Astrocyte (in vitro differentiated cells and primary cell): Measurements from ENCODE around the gene ADAMTS17. TPM values are rescaled to one million over a fixed set of nuclear protein-coding genes. Genes with fewer than 3 reads are reported as not detected.

Source experiments
- DNase-seq: peaks from one replicate; pipeline ENCODE4 v3.0.0-alpha.2; 2010; ENCODE audit warnings: low read depth
- FAIRE-seq: peaks from 2 replicates; lab custom pipeline; 2011; peaks lifted over from hg19 to GRCh38; lab: Jason Lieb, UNC
- H2AFZ ChIP-seq: 2 replicates; pipeline ENCODE4 v1.6.0; 2012; ENCODE audit warnings: low read depth, low read length, inconsistent platforms
- H3K27ac ChIP-seq: 2 replicates; pipeline ENCODE4 v1.5.1; 2011; ENCODE audit warnings: low read depth, low read length, inconsistent platforms
- H3K27me3 ChIP-seq: 2 replicates; pipeline ENCODE4 v1.6.0; 2011; ENCODE audit warnings: low read length, inconsistent platforms; ENCODE audit not compliant: insufficient read depth
- H3K36me3 ChIP-seq: 2 replicates; pipeline ENCODE4 v1.5.1; 2011; ENCODE audit warnings: low read length, inconsistent platforms; ENCODE audit not compliant: insufficient read depth
- H3K4me1 ChIP-seq: 2 replicates; pipeline ENCODE4 v1.5.1; 2011; ENCODE audit warnings: low read length, inconsistent platforms; ENCODE audit not compliant: insufficient read depth
- H3K4me2 ChIP-seq: 2 replicates; pipeline ENCODE4 v1.6.0; 2012; ENCODE audit warnings: low read length, inconsistent platforms
- H3K4me3 ChIP-seq: 2 replicates; pipeline ENCODE4 v1.5.1; 2011; ENCODE audit warnings: low read depth, mild to moderate bottlenecking, low read length, inconsistent platforms; ENCODE audit not compliant: insufficient read depth
- H3K79me2 ChIP-seq: 2 replicates; pipeline ENCODE4 v1.6.0; 2012; ENCODE audit warnings: mild to moderate bottlenecking, low read length, inconsistent platforms; ENCODE audit not compliant: insufficient read depth
- H3K9ac ChIP-seq: 2 replicates; pipeline ENCODE4 v1.6.0; 2012; ENCODE audit warnings: mild to moderate bottlenecking, low read length, inconsistent platforms
- H3K9me3 ChIP-seq: 2 replicates; pipeline ENCODE4 v1.5.1; 2012; ENCODE audit warnings: low read depth, mild to moderate bottlenecking, low read length, inconsistent platforms; ENCODE audit not compliant: insufficient read depth
- H4K20me1 ChIP-seq: 2 replicates; pipeline ENCODE4 v1.6.0; 2012; ENCODE audit warnings: low read length, inconsistent platforms; ENCODE audit not compliant: insufficient read depth
- H3K27ac Mint-ChIP-seq: one replicate; pipeline ENCODE4 v1.8.0; 2021; ENCODE audit warnings: mild to moderate bottlenecking, mixed read lengths; ENCODE audit not compliant: unreplicated experiment
- H3K27me3 Mint-ChIP-seq: one replicate; pipeline ENCODE4 v1.8.0; 2021; ENCODE audit warnings: low read depth, mixed read lengths; ENCODE audit not compliant: unreplicated experiment
- H3K36me3 Mint-ChIP-seq: one replicate; pipeline ENCODE4 v1.8.0; 2021; ENCODE audit warnings: low read depth, mixed read lengths; ENCODE audit not compliant: unreplicated experiment
- H3K4me1 Mint-ChIP-seq: one replicate; pipeline ENCODE4 v1.8.0; 2021; ENCODE audit warnings: low read depth, mixed read lengths; ENCODE audit not compliant: unreplicated experiment
- H3K4me3 Mint-ChIP-seq: one replicate; pipeline ENCODE4 v1.8.0; 2021; ENCODE audit warnings: mild to moderate bottlenecking, moderate library complexity, mixed read lengths; ENCODE audit not compliant: unreplicated experiment
- H3K9me3 Mint-ChIP-seq: one replicate; pipeline ENCODE4 v1.8.0; 2021; ENCODE audit warnings: mild to moderate bottlenecking, mixed read lengths; ENCODE audit not compliant: unreplicated experiment
- CTCF ChIP-seq: IDR thresholded peaks from 2 replicates; pipeline ENCODE4 v1.5.1; 2011; ENCODE audit warnings: low read depth, mild to moderate bottlenecking, inconsistent platforms, low read length, moderate library complexity; ENCODE audit not compliant: insufficient read depth
- EZH2 ChIP-seq: IDR thresholded peaks from 2 replicates; pipeline ENCODE4 v1.6.1; 2012; ENCODE audit warnings: mild to moderate bottlenecking, low read length, inconsistent platforms; ENCODE audit not compliant: insufficient read depth
- total RNA-seq: library from RNA; stranded (reverse); gene quantifications from 2 replicates; pipeline ENCODE4 v1.2.1, GENCODE V29; 2021

Gene ADAMTS17
- total RNA-seq, 1 donor from 2014 or later = 0.27 TPM

DNA sequence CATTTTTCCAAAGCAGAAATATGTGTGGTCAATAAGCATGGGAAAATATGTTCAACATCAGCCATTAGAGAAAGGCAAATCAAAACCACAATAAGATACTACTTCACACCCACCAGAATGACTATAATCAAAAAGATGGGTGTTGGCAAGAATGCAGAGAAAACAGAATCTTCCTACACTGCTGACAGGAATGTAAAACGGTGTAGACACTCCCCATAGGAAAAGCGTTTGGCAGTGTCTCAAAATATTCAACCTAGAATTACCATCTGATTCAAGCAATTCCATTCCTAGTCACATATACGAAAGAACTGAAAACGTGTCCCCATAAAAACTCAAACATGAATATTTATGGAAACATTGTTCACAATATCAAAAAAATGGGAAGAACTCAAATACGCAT lies 123.3 kb downstream of the ADAMTS17 start:
- H3K27ac Mint-ChIP-seq = no peak overlapping the region
- H3K27me3 ChIP-seq = peaks cover 5% of the 10 kb centered on the region
- no peak for DNase-seq
- no peaks in the 10 kb centered on the region for H3K9me3 Mint-ChIP-seq
- no peaks in the 10 kb centered on the region for H3K9me3 ChIP-seq
- no peak overlapping the region for H3K27ac ChIP-seq
- FAIRE-seq = no peak
- H3K9ac ChIP-seq = no peak overlapping the region
- H4K20me1 ChIP-seq = no peaks in the 10 kb centered on the region
- no peak overlapping the region for H3K4me2 ChIP-seq
- H3K79me2 ChIP-seq = no peaks in the 10 kb centered on the region
- no peaks in the 10 kb centered on the region for H3K4me1 Mint-ChIP-seq
- TF ChIP-seq EZH2 = no peak
- TF ChIP-seq CTCF = no peak
- H3K36me3 Mint-ChIP-seq = no peaks in the 10 kb centered on the region
- H3K36me3 ChIP-seq = no peaks in the 10 kb centered on the region
- no peak overlapping the region for H3K4me3 ChIP-seq
- peaks cover 31% of the 10 kb centered on the region for H3K27me3 Mint-ChIP-seq
- no peaks in the 10 kb centered on the region for H3K4me1 ChIP-seq
- H3K4me3 Mint-ChIP-seq = no peak overlapping the region
- H2AFZ ChIP-seq = no peak overlapping the region

- no peak overlapping the region for H2AFZ ChIP-seq
- DNase-seq = no peak
- no peak overlapping the region for H3K4me3 Mint-ChIP-seq
- H3K27me3 ChIP-seq = peaks cover 2% of the 10 kb centered on the region
- TF ChIP-seq CTCF = no peak
- no peak for TF ChIP-seq EZH2
- H3K9me3 ChIP-seq = no peaks in the 10 kb centered on the region
- peaks cover 6% of the 10 kb centered on the region for H3K4me1 Mint-ChIP-seq
- H3K4me2 ChIP-seq = no peak overlapping the region
- H3K36me3 Mint-ChIP-seq = no peaks in the 10 kb centered on the region
- H3K9ac ChIP-seq = no peak overlapping the region
- H3K27ac ChIP-seq = no peak overlapping the region
- peaks cover 30% of the 10 kb centered on the region for H3K27me3 Mint-ChIP-seq
- no peaks in the 10 kb centered on the region for H4K20me1 ChIP-seq
- H3K4me3 ChIP-seq = no peak overlapping the region
- no peaks in the 10 kb centered on the region for H3K9me3 Mint-ChIP-seq
- no peaks in the 10 kb centered on the region for H3K36me3 ChIP-seq
- H3K79me2 ChIP-seq = no peaks in the 10 kb centered on the region
- no peak for FAIRE-seq
- no peaks in the 10 kb centered on the region for H3K4me1 ChIP-seq
- no peak overlapping the region for H3K27ac Mint-ChIP-seq
These were observed 125.6 kb downstream of the ADAMTS17 start for GRCh38 chr15:100216182-100216581.

DNA sequence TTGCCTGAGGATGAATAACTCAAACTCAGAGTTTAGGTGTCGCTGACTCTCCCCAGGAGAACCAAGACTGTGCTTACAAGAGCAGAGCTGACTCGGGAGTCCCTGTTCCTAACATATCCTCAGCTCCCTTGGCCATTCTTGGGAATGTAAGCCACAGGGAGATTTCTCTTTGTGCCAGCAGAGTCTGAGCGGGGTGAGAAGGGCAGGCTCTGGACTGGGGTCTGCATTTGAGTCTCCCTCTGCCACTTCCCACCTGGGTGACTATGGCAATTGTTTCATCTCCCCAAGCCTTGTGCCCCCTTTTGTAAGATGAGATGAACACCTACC lies 126.0 kb downstream of the ADAMTS17 start:
- Histone ChIP-seq H3K4me1 (no peaks in the 10 kb centered on the region), H3K36me3 (no peaks in the 10 kb centered on the region), H4K20me1 (no peaks in the 10 kb centered on the region), H2AFZ (no peak overlapping the region), H3K4me2 (no peak overlapping the region), H3K27ac (no peak overlapping the region), H3K79me2 (no peaks in the 10 kb centered on the region), H3K9me3 (no peaks in the 10 kb centered on the region), H3K9ac (no peak overlapping the region), H3K27me3 (peaks cover 2% of the 10 kb centered on the region), H3K4me3 (no peak overlapping the region)
- Mint-ChIP-seq H3K27me3 (peaks cover 30% of the 10 kb centered on the region), H3K36me3 (no peaks in the 10 kb centered on the region), H3K4me3 (no peak overlapping the region), H3K9me3 (no peaks in the 10 kb centered on the region), H3K27ac (no peak overlapping the region), H3K4me1 (peaks cover 6% of the 10 kb centered on the region)
- TF ChIP-seq EZH2 (no peak), CTCF (no peak)
- FAIRE-seq (no peak), DNase-seq (no peak)
